H1 (cell line): ENCODE data around the gene LRBA. TPM values are rescaled to one million over a fixed set of nuclear protein-coding genes. Genes with fewer than 3 reads are reported as not detected.

Experiments used
- CHD7 ChIP-seq: fragments of 300-600 bp; sonication (generic); IDR thresholded peaks from 2 replicates; pipeline ENCODE4 v1.7.1; 2012; ENCODE audit warnings: low read length, moderate library complexity, mild to moderate bottlenecking, inconsistent platforms; ENCODE audit not compliant: insufficient replicate concordance
- FOSL1 ChIP-seq: IDR thresholded peaks from 2 replicates; pipeline ENCODE4 v1.6.1; 2011; ENCODE audit warnings: mild to moderate bottlenecking, low read depth, low read length, moderate library complexity; ENCODE audit not compliant: insufficient read depth
- GTF2F1 ChIP-seq: IDR thresholded peaks from 2 replicates; pipeline ENCODE4 v1.6.1; 2012; ENCODE audit warnings: low read depth, low read length, improper control_type of control experiment, borderline replicate concordance
- KDM1A ChIP-seq: fragments of 200-600, 300-600 bp; sonication (generic); IDR thresholded peaks from 2 replicates; pipeline ENCODE4 v1.7.1; 2016; ENCODE audit warnings: mild to moderate bottlenecking, low read length, borderline replicate concordance
- KDM5A ChIP-seq: fragments of 200-600 bp; IDR thresholded peaks from 2 replicates; pipeline ENCODE4 v1.7.1; 2012; ENCODE audit warnings: mild to moderate bottlenecking, low read length, inconsistent platforms, mixed read lengths
- POLR2A ChIP-seq, 2 experiments: IDR thresholded peaks; 1 replicate in 1 of 2; 2 replicates in 1 of 2; pipeline ENCODE4 v1.6.1; 2011; ENCODE audit warnings: low read depth in 2 of 2, low read length in 2 of 2, mild to moderate bottlenecking in 2 of 2; ENCODE audit errors: control extremely low read depth in 1 of 2
- RFX5 ChIP-seq: IDR thresholded peaks from 2 replicates; pipeline ENCODE4 v1.6.1; 2011; ENCODE audit warnings: low read depth, low read length, improper control_type of control experiment, borderline replicate concordance
- RNF2 ChIP-seq: fragments of 200-900, 300-1000 bp; sonication (generic); IDR thresholded peaks from 2 replicates; pipeline ENCODE4 v1.7.1; 2016; ENCODE audit warnings: borderline replicate concordance, low read depth, mild to moderate bottlenecking, antibody characterized with exemption, low read length; ENCODE audit not compliant: poor library complexity, severe bottlenecking; ENCODE audit errors: missing control alignments
- RXRA ChIP-seq: IDR thresholded peaks from 2 replicates; pipeline ENCODE4 v1.6.1; 2011; ENCODE audit warnings: low read depth, mild to moderate bottlenecking, low read length, moderate library complexity; ENCODE audit not compliant: insufficient read depth
- SAP30 ChIP-seq: fragments of 300-600 bp; sonication (generic); IDR thresholded peaks from 2 replicates; pipeline ENCODE4 v1.7.1; 2012; ENCODE audit warnings: low read length, moderate library complexity, mild to moderate bottlenecking, inconsistent platforms; ENCODE audit not compliant: insufficient read depth, insufficient replicate concordance
- SP1 ChIP-seq: IDR thresholded peaks from 2 replicates; pipeline ENCODE4 v1.6.1; 2011; ENCODE audit warnings: low read depth, low read length
- polyA plus RNA-seq, 7 experiments: library from polyadenylated mRNA; depleted of rRNA in 3 of 7; stranded (reverse) in 5 of 7; unstranded in 2 of 7; fragments of >200 nt in 5 of 7; fragments of 200-250 nt in 2 of 7; gene quantifications; 1 replicate in 5 of 7; 2 replicates in 1 of 7; 4 replicates in 1 of 7; pipeline versions ENCODE4 v1.2.1 to v1.2.3, GENCODE V29; 2011 to 2013; ENCODE audit warnings: missing spikeins in 2 of 7, mixed read lengths in 2 of 7
- total RNA-seq: library from RNA; stranded (reverse); fragmentation: NEBNext Ultra II Directional; extraction: Animal tissue kit (Norgen Biotek cat#: 25700); gene quantifications from 2 replicates; pipeline ENCODE4 v1.2.1, GENCODE V29; 2021

Gene LRBA
- total and polyA plus RNA-seq, 2 of the 8 experiments (the other 6 are each of a cell fraction or from before 2014, with no cell fraction given): 54.6 to 83.2 TPM

GRCh38 chr4:151055539-151055938, 40.5 kb upstream of the LRBA start (continued):
- no peak for TF ChIP-seq CHD7
- no peak for TF ChIP-seq GTF2F1
- no peak for TF ChIP-seq KDM1A
- no peak for TF ChIP-seq RNF2
- TF ChIP-seq RFX5: no peak
- no peak for TF ChIP-seq FOSL1
- no peak for TF ChIP-seq SAP30
- TF ChIP-seq RXRA: no peak
- no peak for TF ChIP-seq POLR2A (IDR thresholded peaks at IDR 0.05; ENCODE audit: control extremely low read depth in 1 of 2, low read depth in 2 of 2, low read length in 2 of 2)
- TF ChIP-seq KDM5A: no peak
- TF ChIP-seq SP1: no peak
